Hematopoietic multipotent progenitor cell treated with erythropoietin and hydrocortisone succinate and interleukin-3 and kit ligand, for 17 days (in vitro differentiated cells): ENCODE measurements around the gene NCBP3.
"Not testable (repeated sequence)": the region's sequence is repeated elsewhere in the genome, so short reads cannot be mapped to it uniquely, and the experiment has no call there.

Experiments
- DNase-seq: peaks from one replicate; pipeline ENCODE4 v3.0.0-alpha.2; 2015; ENCODE audit warnings: low spot score

Gene NCBP3

DNA sequence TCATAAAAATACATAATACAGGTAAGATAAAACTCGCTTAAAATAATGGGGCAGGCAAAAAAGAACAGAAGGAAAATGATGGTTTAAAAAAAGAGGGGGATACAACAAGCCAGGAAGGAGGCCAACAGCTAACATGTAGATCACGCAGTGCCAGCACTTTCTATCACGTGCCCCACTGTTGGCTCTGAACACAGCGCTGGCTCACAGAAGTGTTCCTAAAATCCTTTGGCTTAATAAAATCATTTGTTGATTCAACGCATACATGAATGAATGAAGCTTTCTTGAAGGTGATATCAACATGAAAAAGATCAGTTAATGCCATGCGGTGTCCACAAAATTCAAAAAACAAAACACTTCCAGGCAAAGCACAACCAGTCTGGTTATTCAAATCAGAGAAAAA lies 53.6 kb downstream of the NCBP3 start:
- no peak for DNase-seq

DNA sequence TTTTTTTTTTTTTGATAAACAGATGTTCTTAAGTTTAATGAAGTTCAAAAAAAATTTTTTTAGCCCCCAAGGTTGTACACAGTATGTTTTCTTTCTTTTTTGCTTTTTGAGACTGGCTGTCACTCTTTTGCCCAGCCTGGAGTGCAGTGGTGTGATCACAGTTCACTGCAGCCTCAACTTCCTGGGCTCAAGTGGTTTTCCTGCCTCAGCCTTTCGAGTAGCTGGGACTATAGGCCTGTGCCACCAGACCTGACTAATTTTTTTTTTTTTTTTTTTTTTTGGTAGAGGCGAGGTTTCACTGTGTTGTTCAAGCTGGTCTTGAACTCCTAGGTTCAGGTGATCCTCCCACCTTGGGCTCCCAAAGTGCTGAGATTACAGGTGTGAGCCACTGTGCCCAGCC lies 57.8 kb downstream of the NCBP3 start:
- DNase-seq = no peak

DNA sequence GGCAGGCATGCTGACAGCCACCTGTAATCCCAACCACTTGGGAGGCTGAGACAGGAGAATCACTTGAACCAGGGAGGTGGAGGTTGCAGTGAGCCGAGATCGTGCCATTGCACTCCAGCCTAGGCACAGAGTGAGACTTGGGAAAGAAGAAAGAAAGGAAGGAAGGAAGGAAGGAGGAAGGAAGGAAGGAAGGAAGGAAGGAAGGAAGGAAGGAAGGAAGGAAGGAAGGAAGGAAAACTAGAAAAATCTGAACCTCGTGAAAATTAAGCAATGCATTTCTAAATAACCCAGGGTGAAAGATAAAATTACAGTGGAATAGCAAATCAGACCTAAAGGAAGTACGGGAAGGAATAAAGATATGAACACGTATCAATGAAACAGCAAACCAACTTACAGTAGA lies 60.7 kb downstream of the NCBP3 start:
- not testable (repeated sequence) for DNase-seq

DNA sequence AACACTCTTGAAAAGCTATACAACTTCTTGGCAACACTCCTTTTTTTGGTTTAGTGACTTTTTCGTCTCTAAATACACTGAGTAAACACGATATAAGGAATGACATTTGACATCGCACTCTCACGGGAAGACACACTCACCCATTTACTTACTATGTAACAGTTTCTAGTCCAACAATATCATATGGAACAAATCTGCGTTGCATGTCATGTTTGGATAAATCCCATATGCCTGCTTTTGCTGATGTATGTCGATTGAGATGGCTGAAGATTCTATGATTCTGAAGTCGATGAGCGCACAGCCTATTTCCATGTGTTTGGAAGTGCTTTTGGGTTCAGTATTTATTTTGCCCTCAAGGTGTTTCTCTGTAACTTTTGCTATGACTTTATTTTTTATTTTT lies 63.3 kb downstream of the NCBP3 start:
- no peak for DNase-seq

DNA sequence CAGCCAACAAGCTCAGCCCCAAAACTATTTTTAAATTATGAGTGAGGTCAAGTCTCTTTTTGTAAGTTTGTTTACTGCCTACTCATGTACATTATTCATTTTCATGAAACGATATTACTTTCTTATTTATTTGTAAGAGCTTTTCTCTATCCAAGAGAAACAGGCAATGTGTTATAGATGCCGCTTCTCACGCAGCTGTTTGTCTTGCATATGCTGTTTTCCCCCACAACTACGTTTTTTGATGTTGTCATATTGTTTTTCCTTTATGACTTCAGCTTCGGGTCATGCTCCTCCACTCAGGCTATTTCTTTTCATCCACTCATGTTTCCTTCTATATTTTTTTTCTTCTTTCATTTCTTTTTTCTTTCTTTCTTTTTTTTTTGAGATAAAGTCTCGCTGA lies 65.1 kb downstream of the NCBP3 start:
- DNase-seq = no peak

DNA sequence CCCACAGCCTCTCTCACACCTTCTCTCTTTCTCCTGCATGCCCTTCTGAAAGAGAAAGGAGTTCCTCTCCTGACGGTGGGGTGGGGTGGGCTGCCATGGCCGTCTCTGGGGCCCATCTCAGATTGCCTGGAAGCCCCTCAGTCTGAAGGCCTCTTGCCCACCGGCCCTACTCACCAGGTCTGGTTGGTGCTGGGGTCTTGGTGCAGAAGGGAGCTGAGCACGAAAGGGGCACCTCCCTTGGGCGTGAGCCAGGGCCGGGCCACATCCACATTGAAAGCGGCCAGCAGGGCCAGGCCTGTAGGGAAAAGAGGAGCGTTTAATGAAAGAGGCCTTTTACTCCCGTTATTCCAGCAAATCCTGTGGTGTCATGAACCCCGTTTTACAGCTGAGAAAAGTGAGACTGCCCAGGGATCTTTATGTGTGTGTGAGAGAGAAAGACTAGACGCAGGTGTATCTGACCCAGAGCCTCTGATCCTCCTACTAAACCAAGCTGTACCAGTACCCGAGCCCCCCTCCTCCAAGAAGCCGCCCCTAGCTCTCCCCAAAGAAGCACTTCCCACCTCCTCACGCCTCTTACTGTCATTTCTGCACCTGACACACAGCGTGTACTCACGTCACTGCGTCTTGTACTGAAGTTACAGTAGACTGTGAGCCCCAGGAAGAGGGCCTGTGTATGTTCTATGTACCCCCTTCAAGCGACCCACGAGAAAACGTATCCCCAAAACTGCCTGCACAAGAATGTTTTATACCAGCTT lies 68.5 kb downstream of the NCBP3 start:
- DNase-seq = no peak

DNA sequence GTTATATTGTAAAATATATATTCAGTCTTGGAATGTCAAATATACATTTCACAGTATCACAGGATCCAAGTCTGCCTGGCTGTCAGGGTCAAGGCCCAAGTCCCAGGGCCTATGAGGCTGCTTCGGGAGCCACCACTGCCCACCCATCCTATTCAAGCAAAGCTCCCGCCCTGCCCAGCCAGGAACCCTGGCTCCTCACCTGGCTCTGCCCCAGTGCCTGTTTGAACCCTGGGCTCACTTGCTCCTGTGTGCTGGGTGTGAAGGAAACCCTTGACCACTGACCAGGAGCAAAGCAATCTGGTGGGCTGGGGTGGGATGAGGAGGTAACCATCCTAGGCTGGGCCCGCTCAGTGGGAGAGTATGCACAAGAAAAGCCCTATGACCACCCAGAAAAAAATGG lies 72.1 kb downstream of the NCBP3 start:
- DNase-seq = no peak

DNA sequence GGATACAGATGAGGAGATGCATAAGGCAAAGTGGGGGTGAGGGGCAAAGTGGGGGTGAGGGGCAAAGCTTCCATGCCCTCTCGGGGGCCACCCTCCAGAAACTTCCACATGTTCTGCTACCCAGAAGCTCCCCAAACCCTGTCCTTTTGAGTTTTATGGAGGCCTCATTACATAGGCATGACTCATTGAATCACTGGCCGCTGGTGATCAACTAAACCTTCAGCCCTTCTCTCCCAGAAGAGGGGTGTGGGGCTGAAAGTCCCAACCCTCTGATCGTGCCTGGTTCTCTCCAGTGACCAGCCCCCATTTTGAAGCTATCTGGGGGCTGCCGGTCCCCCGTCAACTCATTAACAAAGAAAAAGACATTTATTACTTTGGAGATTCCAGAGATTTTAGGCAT lies 72.5 kb downstream of the NCBP3 start:
- DNase-seq = no peak

DNA sequence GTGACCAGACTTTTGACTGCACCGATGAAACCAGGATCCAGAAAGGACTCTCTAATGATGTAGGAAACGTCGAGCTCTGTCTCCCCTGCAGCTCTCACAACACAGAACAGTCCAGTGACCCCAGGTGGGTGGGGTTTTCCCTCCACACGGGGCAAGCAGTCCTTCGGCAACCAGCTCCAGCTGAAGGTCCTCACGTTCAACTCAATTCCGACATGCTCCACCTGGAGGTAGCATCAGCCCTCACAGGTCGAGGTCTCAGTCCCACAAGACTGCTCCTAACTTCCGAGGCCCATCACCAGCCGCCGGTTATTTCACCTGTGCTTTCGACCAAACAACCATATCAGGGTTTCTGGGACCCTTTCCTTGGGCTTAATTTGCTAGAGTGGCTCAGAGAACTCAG lies 73.3 kb downstream of the NCBP3 start:
- no peak for DNase-seq

DNA sequence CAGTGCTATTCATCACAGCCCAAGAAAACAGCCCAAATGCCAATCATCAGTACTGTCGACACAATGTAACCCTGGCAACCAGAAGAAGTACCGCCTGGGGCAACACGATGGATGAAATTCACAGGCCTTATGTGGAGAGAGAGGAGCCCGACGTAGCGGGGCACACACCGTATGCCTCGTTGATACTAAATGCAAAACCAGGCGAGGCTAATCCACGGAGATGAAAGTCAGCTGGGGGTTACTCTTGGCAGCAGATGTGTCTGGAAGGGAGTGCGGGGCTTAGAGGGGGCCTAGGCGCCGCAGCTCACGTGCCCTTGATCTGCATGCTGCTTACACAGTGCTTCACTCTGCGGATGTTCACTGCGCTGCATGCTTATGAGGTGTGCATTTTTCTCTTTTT lies 74.9 kb downstream of the NCBP3 start:
- DNase-seq = no peak

DNA sequence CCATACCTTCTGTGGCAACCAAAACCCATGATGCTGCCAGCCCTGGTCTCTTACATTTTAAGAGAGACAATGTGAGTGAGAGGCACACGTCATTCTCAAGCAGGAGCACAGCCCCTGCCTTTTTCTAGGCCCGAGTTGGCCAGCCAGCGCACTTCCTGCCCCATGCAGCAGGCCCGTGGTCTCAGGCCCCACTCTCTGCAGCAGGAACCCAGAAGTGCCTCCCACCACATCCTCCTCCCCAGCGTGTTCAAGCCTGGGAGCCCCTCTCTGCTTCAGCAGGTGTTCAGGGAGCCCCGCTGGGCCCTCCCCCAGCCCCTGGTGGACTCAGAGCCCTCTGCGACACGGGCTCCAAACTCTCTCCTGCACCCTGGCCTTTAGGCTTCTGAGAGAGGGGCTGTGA lies 75.6 kb downstream of the NCBP3 start:
- DNase-seq = no peak

DNA sequence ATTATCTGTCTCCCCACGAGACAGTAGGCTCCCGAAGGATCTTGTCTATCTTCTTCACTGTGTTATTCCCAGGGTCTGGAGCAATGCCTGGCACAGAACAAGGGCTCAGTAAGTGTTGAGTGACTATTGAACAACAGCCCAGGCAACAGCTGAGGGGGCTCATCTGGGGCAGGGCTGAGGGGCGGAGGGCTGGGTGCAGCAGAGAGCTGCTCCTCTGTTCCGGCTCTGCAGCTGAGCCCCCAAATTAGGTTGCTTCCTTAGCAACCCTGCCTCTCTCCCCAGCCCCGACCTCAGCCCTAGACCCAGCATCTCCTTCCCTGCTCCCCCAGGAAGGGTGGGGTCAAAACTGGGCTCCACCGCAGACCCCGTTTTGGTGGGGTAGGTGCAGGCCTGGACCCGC lies 77.3 kb downstream of the NCBP3 start:
- DNase-seq = no peak

DNA sequence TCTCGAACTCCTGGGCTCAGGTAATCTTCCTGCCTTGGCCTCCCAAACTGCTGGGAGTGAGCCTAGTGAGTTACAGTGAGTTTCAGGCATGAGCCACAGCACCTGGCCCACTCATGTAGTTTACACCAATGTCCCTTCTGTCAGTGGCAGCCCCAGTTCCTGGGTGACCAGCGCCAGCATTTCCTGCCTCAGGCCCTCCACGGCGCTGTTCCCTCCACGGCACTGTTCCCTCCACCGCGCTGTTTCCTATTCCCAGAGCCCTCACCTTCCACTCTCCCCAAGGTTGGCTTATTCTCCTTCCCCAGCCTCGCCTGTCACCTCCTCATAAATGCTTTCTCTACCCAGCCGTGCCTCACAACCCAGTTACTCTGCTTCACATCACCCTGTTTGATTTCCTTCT lies 77.7 kb downstream of the NCBP3 start:
- DNase-seq = no peak

DNA sequence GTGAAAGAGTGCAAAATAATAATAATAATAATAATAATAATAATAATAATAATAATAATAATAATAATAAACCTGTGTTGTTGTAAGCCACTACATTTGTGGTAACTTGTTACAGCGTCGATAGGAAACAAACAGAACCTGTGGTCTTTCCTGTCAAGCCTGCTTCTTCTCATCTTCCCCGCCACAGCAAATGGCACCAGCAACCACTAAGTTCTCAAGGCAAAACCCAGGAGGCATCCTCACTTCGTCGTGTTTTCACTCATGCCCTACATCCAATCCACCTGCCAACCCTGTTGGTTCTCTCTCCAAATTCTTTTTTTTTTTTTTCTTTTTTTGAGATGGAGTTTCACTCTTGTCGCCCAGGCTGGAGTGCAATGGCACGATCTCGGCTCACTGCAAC lies 79.3 kb downstream of the NCBP3 start:
- no peak for DNase-seq

DNA sequence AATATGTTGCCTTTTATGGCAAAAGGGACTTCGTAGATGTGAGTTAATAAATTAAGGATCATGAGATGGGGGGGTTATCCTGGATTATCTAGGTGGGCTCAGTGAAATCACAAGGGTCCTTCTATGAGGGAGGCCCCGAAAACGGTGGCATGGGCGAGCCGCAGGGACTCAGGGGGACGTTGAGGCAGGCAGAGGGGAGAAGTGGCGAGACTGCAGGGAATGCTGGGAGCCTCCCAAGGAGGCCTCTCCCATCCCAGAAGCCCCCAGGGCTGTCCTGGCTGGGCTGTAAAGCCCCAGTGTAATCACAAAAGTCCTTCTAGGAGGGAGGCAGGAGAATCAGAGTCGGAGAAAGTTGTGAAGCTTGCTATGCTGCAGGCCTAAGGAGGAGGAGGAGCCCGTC lies 80.1 kb downstream of the NCBP3 start:
- no peak for DNase-seq

DNA sequence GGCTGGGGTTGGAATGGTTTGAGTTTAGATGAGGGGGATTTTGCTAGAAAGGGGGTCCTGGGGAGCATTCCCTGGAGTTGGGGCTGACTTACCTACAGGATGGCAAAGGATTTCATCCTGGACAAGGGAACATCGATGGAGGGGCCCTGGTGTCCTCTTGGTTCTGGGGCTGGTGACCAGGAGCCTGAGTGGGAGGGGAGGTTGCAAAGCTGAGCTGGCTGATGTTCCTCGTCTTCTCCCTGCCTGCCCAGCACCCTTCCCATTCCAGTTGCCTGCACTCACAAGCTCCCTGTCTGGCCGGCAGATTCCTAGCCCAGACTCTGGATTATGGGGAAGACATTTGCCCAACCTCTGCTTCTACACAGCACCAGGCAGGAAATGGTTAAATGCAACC lies 82.3 kb downstream of the NCBP3 start:
- no peak for DNase-seq

DNA sequence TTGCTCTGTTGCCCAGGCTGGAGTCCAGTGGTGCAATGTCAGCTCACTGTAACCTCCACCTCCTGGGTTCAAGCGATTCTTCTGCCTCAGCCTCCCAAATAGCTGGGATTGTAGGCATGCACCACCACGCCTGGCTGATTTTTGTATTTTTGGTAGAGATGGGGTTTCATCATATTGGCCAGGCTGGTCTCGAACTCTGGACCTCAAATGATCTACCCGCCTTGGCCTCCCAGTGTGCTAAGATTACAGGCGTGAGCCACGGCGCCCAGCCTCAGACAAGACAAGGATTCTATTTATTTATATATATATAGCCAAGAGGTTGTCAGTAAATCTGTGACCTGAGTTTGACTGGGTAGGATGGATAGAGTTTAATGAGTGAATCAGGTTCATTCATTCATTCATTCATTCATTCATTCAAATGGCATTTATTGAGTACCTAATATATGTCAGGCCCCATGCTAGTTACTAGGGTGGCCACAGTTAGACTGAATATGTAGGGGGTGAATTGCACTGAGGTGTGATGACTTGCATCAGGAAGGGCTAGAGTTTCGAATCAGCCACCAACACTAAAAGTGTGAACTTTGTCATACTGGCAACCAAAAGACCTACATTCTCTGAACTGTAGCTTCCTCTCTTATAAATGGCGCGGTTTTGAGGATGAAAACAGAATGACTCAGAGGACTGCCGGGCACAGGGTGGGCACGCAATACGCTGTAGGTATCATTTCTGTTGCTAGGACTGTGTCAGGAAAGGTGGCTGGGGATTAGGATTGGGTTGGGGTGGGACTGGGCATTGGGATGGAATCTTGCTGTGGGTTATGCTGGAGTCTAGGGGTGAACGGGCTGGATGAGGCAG lies 82.9 kb downstream of the NCBP3 start:
- no peak for DNase-seq

DNA sequence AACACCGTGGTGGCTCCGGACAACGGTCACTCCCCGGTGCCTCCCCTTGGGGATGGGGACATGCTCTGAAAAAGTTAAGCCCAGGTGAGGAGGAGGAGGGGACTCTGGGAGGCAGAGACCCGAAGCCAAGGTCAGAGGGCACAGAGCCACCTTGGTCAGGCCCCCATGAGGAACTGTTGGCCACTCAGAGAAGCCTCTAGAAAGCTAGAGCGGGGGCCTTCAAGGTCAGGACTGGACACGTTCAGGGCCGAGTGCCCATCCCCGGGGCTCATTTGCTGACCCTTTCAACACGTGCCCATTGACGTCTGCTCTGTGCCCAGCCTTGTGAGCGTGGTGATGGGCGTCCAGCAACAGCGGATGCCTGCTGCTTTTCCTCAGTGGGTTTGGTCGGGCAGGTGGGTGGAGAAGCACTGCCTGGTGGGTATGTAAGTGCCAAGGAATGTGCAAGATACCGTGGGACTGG lies 84.1 kb downstream of the NCBP3 start:
- no peak for DNase-seq

DNA sequence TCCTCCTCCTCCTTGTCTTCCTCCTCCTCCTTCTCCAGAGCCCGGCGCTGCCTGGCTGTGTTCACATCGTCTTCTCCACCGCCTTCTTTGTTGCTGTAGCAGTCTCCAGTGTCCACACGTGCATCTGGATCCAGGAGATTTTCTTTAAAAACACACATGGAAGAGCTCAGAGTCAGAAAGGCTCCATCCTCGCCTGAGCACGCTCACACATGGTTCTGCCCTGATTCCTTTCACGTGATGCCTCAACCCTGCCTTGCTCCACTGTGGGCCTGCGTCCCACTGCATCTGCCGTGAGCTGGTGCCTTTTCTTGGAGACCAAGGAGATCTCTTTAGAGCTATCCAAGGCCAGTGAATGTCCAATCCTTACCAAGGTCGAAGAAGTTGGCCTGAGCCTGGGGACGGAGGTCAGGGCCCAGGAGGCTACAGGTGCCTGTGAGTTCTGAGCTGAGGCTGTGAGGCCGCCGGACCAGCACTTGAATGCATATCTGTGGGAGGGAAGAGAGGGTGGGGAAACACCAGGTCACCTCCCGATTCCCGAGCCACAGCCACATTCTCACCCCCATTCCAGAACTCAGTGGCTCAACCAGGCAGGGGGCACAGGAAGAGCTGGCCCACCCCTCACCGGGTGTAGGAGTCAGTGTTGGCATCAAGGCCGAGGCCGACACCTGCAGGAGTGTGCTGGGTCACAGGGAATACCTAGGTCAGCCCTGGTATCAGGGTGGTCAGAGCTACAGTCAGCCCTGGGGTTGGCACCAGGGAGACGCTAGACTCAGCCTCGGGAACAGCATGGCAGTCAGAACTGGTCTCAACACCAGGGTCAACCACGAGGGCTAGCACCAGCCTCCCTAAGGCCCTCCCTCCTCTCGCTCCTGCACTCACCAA lies 84.8 kb downstream of the NCBP3 start:
- no peak for DNase-seq

DNA sequence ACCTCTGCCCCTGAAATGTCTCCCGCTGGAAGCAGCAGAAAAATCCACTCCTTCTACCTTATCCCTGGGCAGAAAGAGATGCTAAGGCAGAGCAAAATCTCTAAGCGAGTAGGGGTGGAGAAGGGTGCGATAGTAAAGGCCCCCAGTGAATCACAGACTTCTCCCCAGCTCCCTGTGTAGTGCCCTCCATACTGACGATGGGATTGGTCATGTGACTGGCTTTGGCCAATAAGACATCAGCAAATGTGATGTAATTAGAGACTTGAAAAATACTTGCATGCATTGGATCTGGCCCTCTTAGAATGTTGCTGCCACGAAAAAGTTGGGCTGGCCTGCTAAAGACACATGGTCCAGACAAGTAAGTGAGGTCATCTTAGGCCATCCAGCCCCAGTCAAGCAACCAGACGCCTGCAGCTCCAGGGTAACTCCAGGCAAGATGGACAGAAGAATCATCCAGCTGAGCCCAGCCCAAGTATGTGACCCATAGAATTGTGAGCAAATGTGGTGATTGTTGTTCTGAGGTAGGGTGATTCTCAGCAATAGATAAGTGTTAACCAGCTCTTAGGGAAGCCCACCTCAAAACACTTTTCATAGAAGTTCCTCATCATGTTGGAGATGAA lies 86.3 kb downstream of the NCBP3 start:
- no peak for DNase-seq

DNA sequence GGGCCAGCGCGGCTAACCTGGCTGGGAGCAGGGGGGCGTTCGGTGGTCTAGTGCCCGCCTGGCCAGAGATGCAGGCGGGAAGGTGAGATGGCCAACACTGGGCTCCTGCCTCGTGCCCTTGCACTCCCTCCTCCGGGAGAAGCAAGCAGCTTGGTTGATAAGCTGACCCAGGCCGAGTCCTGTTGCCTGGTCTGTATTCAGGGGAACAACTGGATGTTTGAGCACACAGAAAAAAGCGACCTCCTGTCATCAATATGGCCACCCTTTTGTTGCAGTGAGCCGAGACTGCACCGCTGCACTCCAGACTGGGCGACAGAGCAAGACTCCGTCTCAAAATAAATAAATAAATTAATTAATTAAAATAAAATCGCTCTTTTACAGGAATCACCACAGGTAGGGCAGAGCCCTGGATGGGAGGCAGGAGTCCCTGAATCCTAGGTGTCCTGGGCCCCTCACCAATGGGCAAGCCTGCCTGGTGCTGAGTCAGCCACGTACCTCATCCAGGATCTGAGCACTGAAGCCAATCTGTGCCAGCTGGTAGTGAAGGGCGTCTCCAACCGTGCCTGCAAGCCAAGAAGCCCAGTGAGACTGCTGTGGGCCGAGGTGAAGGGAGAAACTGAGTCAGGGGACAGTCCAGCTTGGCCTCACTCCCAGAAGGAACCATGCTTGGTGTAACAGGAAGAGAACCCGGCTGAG lies 90.6 kb downstream of the NCBP3 start:
- DNase-seq = no peak
